Measurements from ENCODE around the gene AFP. TPM values are rescaled to one million over a fixed set of nuclear protein-coding genes. Genes with fewer than 3 reads are reported as not detected.

The AFP gene
- total and polyA plus RNA-seq, 9 of the 15 experiments (the other 6 are each of a cell fraction or from before 2014, with no cell fraction given): 0.47 to 6.2 (median 3.0) TPM

GRCh38 chr4:73431813-73432168 is 4.2 kb upstream of the AFP start:
- Histone ChIP-seq H3K27ac (ENCODE audit: extremely low read depth, low read depth, low read length) (no peak overlapping the region), H4K20me1 (replicated peaks; ENCODE audit: control insufficient read depth, insufficient read depth, low read length) (no peaks in the 10 kb centered on the region), H2AFZ (ENCODE audit: low read depth, low read length) (no peak overlapping the region), H3K36me3 (ENCODE audit: control insufficient read depth, insufficient read depth, low read length) (no peaks in the 10 kb centered on the region), H3K4me3 (no peak overlapping the region), H3K27me3 (ENCODE audit: control insufficient read depth in 2 of 2, insufficient read depth in 2 of 2, low read length in 2 of 2) (no peaks in the 10 kb centered on the region), H3K4me2 (ENCODE audit: insufficient read depth, low read length) (no peak overlapping the region), H3K9me1 (ENCODE audit: control insufficient read depth, insufficient read depth, low read length) (no peaks in the 10 kb centered on the region), H3K9me3 (replicated peaks; ENCODE audit: control insufficient read depth, insufficient read depth, low read depth, low read length) (no peaks in the 10 kb centered on the region), H3K4me1 (replicated peaks in 1 of 2; ENCODE audit: control insufficient read depth in 2 of 2, insufficient read depth in 2 of 2, low read length in 2 of 2) (peaks cover 0 to 13% of the 10 kb centered on the region in 2 experiments; a peak in 2 of 5 replicates), H3K9ac (ENCODE audit: insufficient read depth in 1 of 2, low read depth in 2 of 2, low read length in 2 of 2) (no peak overlapping the region), H3K79me2 (ENCODE audit: control insufficient read depth, insufficient read depth, low read length) (no peaks in the 10 kb centered on the region)
- DNase-seq (ENCODE audit: extremely low read depth in 1 of 4, low spot score in 3 of 4): no peak
- no TSS peak for BruUV-seq (replicated peaks)
- WGBS (ENCODE audit: insufficient coverage, low coverage, missing lambda C conversion rate): 0% methylated on average over 1 of the region's 1 CpG
- POLR2A ChIA-PET: interaction anchor here (1.0 to 1.4 kb wide), 2 partner anchors 9 to 45 kb away, joined by 3 read pairs; no protein-coding TSS in a partner anchor
- in situ Hi-C loops (cut with MboI): no loop called here
- intact Hi-C loops (cut with micrococcal nuclease): loop anchor here (5.0 kb wide), 1 partner anchor 89 kb away; no protein-coding TSS in a partner anchor
- FAIRE-seq: no peak
- TF ChIP-seq THRA (IDR thresholded peaks at IDR 0.05): no peak
- TF ChIP-seq LCOR (CRISPR knock-in tag; IDR thresholded peaks at IDR 0.05): no peak
- no peak for TF ChIP-seq PBX2 (CRISPR knock-in tag; IDR thresholded peaks at IDR 0.05; ENCODE audit: low read depth)
- TF ChIP-seq PBX2 (tag; conservative IDR thresholded peaks at IDR 0.05; ENCODE audit: low read depth): no peak
- no peak for TF ChIP-seq SRSF7 (optimal IDR thresholded peaks at IDR 0.05; ENCODE audit: low read depth, low read length)
- no peak for TF ChIP-seq GATA2 (CRISPR knock-in tag; IDR thresholded peaks at IDR 0.05)
- no peak for TF ChIP-seq TFAM (CRISPR knock-in tag; conservative IDR thresholded peaks at IDR 0.05)
- no peak for TF ChIP-seq POLR3A (IDR thresholded peaks at IDR 0.05; ENCODE audit: borderline replicate concordance, extremely low read depth, insufficient read depth, insufficient read length)
- no peak for TF ChIP-seq POLR2A (conservative IDR thresholded peaks at IDR 0.05)
- TF ChIP-seq NFE2 (IDR thresholded peaks at IDR 0.05; ENCODE audit: low read depth): no peak
- TF ChIP-seq ZNF766 (CRISPR knock-in tag; conservative IDR thresholded peaks at IDR 0.05): no peak
- no peak for ATAC-seq
- CTCF ChIA-PET (ENCODE audit: low intra/inter-chr PET ratio): no interaction called here
